GM21737 (cell line): Measurements from ENCODE around the gene IBA57.
"Not testable (repeated sequence)": the region's sequence is repeated elsewhere in the genome, so short reads cannot be mapped to it uniquely, and the experiment has no call there.

Experiments
- ATAC-seq: cut with Tn5 transposase; IDR thresholded peaks from one replicate; pipeline ENCODE4 v1.9.1; 2021; ENCODE audit warnings: mild to moderate bottlenecking, moderate library complexity; ENCODE audit not compliant: unreplicated experiment

IBA57 gene

GRCh38 chr1:228224198-228225164 is 58.9 kb downstream of the IBA57 start:
- no peak for ATAC-seq

- ATAC-seq: no peak
These were observed 59.6 kb downstream of the IBA57 start for GRCh38 chr1:228225165-228225710.

DNA sequence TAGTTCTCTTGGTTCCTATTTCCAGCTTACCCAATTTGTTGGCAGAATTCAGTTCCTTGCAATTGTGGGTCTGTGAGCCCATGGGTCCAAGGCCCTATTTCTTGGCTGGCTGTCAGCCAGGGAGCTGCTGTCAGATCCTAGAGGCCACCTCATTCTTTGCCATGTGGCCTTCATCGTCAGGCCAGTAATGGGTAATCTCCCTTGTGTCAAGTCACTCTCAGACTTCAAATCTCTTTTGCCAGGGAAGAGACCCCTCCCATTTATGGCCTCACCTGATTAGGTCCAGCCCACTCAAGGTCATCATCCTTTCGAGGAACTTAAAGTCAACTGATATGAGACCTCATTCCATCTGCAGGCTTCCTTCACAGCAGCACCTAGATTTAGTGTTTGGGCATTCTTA is 60.1 kb downstream of the IBA57 start:
- no peak for ATAC-seq

DNA sequence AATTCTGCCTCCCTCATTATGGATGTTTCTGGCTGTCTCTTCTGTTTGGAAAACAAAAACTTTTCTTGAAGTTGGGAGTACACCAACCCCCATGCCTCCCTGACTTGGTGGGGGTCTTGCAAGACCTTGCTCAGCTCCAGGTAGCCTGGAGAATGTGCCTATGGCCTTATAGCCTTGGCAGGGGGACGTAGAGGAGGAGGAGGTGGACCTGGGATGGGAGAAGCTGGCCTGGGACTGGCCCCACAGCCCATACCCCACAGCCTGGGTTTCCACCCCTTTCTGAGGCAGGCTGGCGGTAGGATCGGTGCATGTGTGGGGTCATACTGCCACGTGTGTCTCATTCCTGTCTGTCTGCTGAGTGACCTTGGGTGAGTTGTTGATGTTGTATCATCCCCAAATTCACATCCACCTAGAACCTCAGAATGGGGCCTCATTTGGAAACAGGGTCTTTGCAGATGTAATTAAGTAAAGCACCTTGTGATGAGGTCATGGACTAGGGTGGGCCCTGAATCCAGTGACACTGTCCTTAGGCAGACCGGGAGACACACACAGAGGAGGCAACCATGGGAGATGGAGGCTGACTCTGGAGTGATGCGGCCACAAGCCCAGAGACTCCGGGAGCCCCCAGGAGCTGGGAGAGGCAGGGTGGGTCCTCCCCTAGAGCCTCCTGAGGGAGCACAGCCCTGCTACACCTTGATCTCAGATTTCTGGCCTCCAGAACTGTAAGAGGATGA is 60.7 kb downstream of the IBA57 start:
- no peak for ATAC-seq

DNA sequence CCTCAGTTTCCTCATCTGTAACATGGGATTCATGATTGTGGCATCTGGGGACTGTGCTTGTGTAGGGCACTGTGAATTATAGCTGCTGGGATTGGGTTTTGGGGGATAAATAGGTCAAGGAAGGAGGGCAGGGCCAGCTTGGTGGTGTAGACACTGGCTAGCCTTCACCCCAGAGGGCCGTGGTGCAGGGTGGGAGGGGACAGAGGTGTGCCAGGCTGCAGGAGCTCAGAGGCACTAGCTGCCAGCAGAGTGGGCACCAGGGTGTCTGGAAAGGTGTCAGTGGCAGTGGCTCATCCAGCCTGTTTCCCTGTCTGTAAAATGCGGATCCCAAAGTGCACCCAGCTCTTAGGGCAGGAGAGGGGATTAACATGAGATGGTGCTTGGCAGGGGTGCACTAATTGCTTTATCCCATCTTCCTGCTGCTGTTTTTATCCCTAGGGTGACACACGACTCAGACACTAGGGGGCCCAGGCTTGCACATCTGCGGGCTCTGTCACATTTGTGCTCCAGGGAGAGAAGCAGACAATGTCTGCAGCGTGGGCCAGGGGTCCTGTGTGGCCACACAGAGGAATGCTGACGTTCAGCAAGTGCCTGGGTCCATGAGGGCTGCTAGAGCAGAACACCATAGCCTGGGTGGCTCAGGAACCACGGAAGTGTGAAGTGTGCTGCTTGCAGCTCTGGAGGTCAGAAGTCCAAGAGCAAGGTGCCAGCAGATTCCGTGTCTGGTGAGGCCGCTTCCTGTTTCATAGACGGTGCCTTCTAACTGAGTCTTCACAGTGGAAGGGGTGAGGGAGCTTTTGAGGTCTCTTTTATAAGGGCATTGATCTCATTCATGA is 61.6 kb downstream of the IBA57 start:
- ATAC-seq: no peak

- ATAC-seq: not testable (repeated sequence)
These were observed 62.5 kb downstream of the IBA57 start for GRCh38 chr1:228228147-228228546.

DNA sequence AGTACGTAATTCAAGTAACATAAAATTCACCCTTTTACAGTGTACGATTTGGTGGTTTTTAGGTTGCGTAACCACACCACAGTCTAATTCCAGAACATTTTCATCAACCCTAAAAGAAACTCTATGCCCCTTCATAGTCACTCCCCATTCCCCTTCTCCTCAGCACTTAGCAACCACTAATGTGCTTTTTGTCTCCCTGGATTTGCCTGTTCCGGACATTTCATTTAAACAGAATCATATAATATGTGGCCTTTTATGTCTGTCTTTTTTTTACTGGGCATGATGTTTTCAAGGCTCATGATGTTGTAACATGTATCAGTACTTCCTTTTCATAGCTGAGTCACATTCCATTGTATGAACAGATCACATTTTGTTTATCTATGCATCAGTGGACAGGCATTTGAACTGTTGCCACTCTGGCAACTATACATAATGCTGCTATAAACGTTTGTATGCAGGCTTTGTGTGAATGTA is 63.0 kb downstream of the IBA57 start:
- ATAC-seq: no peak

DNA sequence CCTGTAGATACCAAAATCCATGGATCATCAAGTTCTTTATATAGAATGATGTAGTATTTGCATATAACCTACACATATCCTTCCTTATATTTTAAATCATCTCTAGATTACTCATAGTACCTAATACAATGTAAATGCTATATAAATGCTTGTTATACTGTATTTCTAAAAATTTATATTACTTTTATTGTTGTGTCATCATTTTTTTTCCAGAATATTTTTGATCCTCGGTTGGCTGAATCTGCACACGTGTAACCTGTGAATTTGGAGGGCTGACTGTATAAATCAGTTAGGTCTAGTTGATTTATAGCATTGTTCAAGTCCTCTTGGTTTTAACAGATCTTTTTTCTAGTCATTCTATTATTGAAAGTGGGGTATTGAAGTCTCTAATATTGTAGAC is 65.6 kb downstream of the IBA57 start:
- no peak for ATAC-seq
